ENCODE data around the gene DOCK3.
"Not testable (repeated sequence)": the region's sequence is repeated elsewhere in the genome, so short reads cannot be mapped to it uniquely, and the experiment has no call there.

The DOCK3 gene

GRCh38 chr3:50652709-50653108 is 22.0 kb upstream of the DOCK3 start:
- peak; percentile 49 for DNase-seq

- no peak for DNase-seq
Observed at GRCh38 chr3:50653937-50654595, 20.7 kb upstream of the DOCK3 start.

- peak; percentile 26 for DNase-seq
Observed at GRCh38 chr3:50655009-50655830, 19.5 kb upstream of the DOCK3 start.

- DNase-seq = no peak
Observed at GRCh38 chr3:50656417-50657195, 18.1 kb upstream of the DOCK3 start.

GRCh38 chr3:50657407-50657806 is 17.3 kb upstream of the DOCK3 start:
- no peak for DNase-seq

- DNase-seq = no peak
Observed at GRCh38 chr3:50657816-50658215, 16.9 kb upstream of the DOCK3 start.

- no peak for DNase-seq
Observed at GRCh38 chr3:50658416-50658815, 16.3 kb upstream of the DOCK3 start.

- DNase-seq = no peak
Observed at GRCh38 chr3:50658831-50659230, 15.9 kb upstream of the DOCK3 start.

GRCh38 chr3:50660386-50660785 is 14.3 kb upstream of the DOCK3 start:
- no peak for DNase-seq

GRCh38 chr3:50661321-50661837 is 13.3 kb upstream of the DOCK3 start:
- no peak for DNase-seq

GRCh38 chr3:50662408-50662807 is 12.3 kb upstream of the DOCK3 start:
- no peak for DNase-seq

GRCh38 chr3:50665081-50665840 is 9.5 kb upstream of the DOCK3 start:
- DNase-seq = no peak

- DNase-seq = not testable (repeated sequence)
Observed at GRCh38 chr3:50665841-50666115, 8.9 kb upstream of the DOCK3 start.

GRCh38 chr3:50666837-50667236 is 7.9 kb upstream of the DOCK3 start:
- DNase-seq = no peak

GRCh38 chr3:50671331-50671730 is 3.4 kb upstream of the DOCK3 start:
- DNase-seq = no peak

GRCh38 chr3:50672656-50673055 is 2.1 kb upstream of the DOCK3 start:
- no peak for DNase-seq

GRCh38 chr3:50673931-50674330 is 796 bp upstream of the DOCK3 start:
- DNase-seq = no peak

- DNase-seq = peak; percentile 64
Observed at GRCh38 chr3:50675179-50676030, 678 bp downstream of the DOCK3 start.

- no peak for DNase-seq
Observed at GRCh38 chr3:50676031-50676705, 1.4 kb downstream of the DOCK3 start.

GRCh38 chr3:50687127-50687751 is 12.5 kb downstream of the DOCK3 start:
- DNase-seq = no peak

GRCh38 chr3:50687916-50688315 is 13.2 kb downstream of the DOCK3 start:
- DNase-seq = no peak
